Stimulated activated CD4-positive, alpha-beta T cell treated with anti-CD3 and anti-CD28 coated beads, Interleukin-12 subunit alpha, Interleukin-12 subunit beta, amount 100 ng/mL, for 48 hours (primary cell): ENCODE results near the gene LSP1.

Experiments
- DNase-seq, 3 donors: peaks; one replicate each; pipeline ENCODE4 v3.0.0-alpha.2; 2020; ENCODE audit warnings: low read depth in 2 of 3, low spot score in 1 of 3

The LSP1 gene

DNA sequence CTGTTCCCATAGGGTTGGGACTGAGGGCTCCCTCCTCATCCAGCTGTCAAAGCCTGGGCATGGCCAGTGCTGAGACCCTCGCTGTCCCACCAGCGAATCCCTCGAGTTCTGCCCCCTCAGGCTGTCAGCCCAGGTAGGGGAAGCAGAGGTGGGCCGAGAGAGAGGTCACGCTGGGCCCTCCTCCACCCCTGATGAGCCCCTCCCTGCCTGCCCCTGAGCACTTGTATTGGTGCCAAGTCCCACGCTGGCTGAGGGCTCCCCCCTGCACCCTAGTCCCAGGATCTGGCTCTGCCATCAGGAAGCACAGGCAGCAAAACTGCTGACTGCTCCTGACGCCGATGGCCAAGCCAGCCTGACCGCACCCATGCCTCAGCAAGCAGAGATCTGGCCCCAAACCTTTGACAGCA is 35.5 kb downstream of the LSP1 start:
- DNase-seq = no peak

DNA sequence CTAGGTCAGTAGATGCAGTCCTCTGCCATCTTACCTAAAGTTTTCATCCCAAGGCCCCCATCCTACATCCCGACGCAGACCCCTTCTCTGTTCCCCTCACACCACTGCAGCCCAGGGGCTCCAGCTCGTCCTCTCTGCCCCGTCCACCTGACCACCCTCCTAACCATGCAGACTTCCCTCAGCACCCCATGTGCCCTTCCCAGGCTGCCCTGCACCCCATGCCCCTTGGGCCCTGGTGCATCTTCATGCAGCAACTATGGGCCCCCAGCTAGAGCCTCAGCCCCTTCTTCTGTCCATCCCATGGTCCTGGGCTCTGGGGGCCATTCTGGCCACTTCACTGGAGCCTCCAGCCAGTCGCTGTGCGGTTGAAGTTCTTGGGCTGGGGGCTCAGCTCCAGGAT is 35.9 kb downstream of the LSP1 start:
- DNase-seq = no peak

DNA sequence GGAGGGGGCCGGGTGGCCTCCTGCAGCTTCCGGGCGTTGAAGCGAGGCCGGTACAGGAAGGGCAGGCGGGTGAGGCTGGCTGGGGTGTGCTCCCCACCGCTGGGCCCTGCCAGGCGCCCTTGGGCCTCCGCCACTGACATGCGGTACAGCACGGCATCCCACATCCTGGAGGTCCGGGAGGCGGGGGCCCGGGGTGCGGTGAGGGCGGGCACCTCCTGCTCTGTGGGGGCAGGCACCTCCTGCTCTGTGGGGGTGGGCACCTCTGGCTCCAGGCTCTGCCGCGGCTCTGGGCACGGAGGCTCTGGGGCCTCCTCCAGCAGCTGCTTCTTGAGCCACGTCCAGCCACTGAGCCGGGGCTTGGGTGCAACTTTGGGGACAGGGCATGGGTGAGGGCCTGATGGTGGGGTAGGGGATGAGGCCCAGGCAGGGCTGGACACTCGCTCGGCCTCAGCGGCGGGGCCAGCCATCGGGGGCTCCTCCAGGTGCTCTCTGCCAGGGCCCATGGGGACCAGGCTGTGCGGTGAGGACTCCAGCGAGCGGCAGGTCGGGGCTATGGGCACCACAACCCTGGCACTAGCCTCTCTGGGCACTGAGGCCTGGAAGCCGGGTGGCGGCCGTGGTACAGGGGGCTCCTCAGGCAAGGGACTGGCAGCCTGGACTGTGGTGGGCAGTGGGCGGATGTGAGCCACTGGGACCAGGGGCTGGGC is 36.5 kb downstream of the LSP1 start:
- DNase-seq = peak; percentile 48 to 50 (median 50)

DNA sequence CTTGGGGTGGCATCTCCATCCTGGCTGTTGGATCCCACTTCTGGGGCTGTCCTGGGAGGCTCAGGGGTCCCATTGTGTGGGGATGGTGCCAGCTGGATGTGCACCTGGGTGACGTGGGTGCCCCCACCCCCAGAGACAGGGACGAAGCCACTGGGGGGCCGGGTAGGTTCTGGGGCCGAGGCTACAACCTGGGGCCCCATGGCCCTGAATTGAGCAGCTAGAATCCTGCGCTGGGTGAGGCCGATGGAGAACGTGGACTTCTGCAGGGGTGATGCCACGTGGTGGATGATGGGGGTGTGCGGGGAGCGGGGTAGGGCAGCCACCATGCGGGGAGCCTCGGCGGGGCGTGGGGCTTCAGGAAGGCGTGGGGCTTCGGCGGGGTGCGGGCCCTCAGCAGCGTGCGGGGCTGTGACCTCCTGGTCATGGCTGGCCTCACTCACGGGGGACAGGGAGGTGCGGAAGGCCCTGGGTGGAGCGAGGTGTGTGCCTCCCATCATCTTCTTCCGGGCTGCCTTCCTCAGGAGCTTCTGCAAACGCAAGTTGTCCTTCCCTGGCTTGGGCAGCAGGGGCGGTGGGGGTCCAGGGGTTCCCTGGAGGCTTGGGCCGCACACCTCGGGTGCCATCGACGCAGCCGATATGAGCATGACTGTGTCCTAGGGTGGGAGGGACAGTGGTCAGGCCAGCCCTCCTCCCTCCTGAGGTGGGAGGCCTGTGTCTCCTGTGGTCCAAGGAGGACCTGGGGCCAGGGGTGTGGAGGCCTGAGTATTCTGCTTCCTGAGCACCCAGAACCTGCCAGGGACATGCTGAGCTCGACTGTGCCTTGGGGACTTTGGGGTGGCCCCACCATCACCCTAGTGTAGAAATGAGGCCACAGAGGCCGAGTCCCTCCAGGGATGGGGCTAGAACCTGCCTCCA is 37.3 kb downstream of the LSP1 start:
- peak in 1 of 3 donors; percentile 15 for DNase-seq

DNA sequence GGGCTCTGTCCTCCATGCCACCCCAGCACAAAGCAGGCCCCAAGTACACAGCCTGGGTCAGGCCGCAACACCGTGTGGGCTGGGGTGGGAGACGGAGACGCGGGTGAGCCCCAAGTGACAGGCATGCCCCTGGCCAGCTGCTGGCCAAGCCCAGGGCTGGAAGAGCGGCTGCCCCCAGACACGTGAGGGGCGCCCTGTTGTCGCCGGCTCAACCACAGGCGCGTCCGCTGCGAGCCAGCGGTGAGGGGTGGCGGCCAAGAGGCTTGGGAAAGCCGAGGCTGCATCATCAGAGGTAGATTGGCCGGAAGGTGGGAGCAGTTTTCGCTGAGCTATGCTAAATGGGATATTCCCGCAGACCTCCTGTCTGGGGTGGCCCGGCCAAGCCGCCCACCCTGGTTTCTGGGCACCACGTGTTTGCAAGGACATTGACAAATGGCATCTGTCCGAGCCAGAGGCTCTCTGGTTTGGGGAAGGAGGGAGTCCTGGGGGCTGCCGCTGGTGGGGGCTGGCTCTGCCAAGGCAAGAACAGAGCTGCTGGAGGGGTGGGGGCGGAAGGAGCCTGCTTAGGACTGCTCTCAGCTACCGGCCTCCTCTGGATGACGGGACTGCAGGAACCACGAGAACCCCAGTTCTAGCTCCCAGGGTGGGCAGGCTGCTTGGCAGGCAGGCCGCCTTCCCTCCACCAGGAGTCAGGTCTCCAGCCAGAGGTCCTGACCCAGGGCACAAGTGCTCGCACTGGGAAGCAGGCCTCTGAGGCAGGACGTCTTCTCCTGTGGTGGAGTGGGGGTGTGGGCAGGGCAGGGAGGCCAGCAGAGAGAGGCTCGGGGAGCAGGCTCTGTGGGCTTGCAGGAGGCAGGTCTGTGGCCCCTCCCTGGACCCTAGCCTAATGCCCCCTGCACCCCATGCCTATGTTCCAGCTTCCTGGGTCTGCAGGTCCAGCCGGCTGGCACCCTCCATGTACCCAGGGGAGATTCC is 38.3 kb downstream of the LSP1 start:
- no peak for DNase-seq

DNA sequence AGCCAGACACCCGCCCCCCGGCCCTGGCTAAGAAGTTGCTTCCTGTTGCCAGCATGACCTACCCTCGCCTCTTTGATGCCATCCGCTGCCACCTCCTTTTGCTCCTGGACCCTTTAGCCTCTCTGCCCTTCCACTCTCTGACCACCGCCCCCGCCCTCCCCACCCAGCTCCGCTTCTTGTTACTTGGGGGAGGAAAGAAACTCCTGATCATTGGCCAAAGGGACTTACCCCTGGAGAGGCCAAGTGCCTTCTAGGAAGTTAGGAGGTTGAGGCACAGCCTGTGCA is 38.9 kb downstream of the LSP1 start, which contains the start of gene PRR33:
Gene PRR33, minus strand, starts transcription at position 65 of the 285 bp plus-strand sequence. CDS start 1,311 bp downstream, outside the sequence.
- DNase-seq = no peak

DNA sequence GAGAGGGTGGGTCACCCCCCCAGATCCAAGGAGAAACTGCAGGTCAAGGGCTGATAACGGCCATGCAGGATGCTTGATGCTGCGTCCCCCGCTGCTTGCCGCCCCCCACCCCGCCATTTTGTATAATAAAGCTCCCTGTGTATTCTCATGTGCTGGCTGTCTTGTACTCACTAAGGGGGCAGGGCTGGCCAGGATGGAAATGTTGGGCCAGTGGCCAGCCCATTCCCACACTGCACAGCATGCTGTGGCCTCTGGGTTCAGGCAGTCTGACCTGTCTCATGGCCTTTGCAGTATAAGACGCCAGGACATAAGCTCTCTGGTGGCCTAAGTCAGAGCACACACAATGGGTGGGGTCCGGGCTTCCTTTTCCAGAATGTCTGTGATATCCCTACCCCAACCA is 39.2 kb downstream of the LSP1 start:
- DNase-seq = no peak

DNA sequence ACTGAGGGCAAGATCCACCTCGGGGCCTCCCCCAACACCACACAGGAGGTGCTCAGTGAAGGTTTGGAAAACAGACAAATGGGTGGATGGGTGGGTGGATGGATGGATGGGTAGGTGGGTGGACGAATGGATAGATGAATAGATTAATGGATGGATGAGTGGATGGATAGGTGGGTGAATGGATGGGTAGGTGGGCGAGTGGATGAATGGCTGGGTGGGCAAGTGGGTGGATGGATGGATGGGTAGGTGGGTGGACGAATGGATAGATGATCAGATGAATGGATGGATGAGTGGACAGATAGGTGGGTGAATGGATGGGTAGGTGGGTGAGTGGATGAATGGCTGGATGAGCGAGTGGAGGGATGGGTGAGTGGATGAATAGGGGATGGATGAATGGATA is 39.7 kb downstream of the LSP1 start:
- DNase-seq = no peak

DNA sequence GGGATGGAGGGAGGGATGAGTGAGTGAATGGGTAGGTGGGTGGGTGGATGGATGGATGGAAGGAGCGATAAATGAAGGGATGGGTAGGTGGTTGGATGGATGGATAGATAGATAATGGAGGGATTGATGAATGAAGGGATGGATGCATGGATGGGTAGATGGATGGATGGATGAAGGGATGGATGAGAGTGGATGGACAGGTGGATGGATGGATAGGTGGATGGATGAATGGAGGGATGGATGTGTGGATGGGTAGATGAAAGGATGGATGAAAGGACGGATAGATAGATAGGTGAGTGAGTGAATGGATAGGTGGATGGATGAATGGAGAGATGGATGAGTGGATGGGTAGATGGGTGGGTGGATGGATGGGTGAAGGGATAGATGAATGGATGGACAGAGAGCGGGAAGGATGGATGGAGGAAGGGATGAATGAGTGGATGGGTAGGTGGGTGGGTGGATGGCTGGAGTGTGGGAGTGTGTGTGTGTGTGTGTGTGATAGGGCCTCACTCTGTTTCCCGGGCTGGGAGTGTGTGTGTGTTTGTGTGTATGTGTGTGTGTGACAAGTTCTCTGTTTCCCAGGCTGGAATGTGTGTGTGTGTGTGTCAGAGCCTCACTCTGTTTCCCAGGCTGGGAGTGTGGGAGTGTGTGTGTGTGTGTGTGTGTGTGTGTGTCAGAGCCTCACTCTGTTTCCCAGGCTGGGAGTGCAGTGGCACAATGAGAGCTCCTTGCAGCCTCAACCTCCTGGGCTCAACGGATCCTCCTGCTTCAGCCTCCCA is 40.9 kb downstream of the LSP1 start:
- DNase-seq = no peak

DNA sequence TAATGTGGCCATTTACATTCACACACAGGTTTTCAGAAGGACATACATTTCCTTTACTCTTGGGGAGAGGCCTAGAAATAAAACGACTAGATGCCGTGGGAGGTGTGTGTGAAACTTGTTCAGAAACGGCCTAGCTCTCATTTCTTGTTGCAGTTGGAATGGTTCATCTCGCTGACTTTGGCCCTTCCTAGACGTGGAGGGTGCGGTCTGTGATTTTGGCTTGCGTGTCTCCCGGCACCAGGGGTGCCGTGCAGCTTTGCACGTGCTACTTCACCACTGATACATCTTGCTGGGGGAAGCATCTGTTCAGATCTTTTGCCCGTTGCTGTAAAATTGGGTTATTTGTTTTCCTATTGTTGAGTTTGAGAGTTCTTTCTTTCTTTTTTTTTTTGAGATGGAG is 41.9 kb downstream of the LSP1 start:
- no peak for DNase-seq

DNA sequence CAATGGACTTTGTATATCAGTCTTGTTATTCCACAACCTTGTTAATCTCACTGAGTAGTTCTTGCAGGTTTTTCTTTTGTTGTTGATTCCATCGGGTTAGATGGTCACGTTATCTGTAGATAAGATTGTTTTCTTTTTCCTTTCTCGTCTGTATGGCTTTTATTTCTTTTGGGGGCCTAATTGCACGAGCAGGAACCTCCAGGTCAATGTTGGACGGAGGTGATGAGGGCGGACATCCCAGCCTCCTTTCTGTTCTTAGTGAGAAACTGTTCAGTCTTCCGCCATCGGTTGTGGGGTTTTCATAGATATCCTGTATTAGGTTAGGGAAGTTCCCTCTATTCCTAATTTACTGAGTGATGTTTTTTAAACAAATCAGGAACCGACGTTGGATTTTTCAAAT is 43.6 kb downstream of the LSP1 start:
- no peak for DNase-seq

DNA sequence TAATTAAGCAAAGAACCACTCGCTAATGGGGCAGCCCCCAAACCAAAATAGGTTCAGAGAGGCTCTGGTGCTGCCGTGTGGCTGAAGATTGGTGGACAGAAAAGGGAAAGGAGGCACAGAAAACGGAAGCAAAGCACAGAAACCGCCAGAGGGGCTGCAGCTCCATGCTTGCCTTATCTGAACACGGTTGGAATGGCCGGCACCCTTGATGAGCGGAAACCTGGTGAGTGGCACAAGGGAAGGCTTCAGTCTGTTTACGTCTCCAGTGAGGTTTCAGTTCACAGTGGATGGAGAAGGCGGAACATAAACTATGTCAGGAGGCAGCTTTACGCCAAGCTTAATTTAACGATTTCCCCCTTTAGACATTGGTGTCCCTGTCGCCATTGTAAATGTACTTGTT is 44.0 kb downstream of the LSP1 start:
- no peak for DNase-seq

DNA sequence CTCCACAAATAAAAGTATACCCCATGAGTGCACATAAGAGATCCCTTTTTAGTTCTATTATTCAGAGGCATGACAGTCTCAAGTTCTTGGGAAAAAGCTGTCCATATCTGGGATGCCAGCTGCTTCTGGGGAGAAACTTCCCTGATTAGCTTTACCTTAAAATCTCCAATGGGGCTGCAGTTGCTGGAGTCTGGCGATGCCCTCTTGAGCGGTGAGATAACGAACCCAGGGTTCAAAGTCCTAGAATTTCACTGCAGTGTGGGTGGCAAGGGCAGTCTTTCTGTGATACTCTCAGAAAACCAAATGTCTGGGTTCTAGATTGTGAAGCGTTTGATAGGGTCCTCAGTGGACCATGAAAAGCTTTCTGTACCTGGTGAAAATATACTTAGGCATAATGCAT is 46.2 kb downstream of the LSP1 start:
- no peak for DNase-seq

DNA sequence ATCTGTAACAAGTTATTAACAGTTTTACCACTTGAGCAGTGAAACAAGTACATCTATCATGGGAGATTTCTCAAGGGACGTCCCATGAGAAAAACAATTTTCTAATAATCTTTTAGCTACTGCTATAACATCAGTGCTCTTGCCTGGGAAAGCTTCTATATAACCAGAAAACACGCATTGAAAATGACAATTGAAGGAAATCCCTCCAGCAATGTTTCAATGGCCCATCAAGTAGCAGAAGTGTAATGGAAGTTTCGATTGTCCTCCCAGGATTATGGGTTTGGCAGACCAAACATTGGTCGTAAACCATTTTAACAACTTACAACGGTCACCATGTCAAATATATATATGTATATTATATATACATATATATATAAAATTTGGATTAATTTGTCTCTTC is 46.8 kb downstream of the LSP1 start:
- no peak for DNase-seq

DNA sequence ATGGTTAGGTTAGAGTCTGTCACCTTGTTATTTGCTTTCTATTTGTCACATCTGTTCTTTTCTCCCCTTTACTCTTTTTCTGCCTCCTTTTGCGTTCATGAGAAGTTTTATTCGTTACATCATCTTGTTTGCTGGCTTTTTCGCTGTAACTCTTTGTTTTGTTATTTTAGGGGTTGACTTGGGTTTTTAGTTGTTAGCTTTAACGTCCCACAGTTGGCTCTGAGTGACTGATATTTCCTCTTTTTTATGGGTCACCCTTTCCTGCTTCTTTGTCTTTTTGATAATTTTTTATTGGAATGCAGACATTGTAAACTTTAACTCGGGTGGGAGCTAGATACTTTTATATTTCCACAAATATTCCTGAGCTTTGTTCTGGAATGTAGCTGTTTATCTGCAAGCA is 53.3 kb downstream of the LSP1 start:
- no peak for DNase-seq

DNA sequence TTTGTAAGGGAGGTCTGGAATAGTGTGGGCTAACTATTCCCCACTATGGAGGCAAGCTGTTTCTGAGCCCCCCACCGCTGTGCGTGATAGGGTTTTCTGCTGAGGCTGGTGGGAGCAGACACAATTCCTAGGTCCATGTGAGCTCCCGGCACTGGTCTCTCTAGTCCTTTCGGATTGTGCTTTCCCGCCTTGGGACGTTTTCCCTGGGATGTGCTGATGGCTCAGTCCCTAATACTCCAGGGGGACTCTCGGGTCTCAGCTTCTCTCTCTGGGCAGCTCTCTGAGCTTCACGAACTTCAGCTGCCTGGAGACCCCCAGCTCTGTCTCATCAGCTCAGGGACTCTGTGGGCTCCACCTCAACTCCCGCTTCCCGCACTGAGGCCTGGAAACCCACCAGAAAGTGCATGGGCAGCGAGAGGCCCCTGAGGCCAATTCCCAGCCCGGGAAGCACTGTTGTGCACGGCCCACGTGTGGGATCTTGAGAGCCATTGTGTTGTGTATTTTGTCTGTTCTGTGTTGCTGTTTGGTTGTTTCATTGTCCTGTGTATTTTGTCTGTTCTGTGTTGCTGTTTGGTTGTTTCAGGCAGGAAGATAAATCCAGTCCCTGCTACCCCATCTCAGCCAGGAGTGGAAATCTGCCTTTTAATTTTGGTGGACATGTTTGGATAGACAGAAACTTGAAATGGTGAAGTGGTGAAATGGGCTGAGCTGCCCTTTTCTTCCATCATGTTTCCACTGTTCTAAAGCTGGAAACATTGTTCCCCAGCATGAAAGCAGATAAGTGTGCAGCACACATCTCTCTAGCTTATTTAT is 53.9 kb downstream of the LSP1 start:
- DNase-seq = no peak

DNA sequence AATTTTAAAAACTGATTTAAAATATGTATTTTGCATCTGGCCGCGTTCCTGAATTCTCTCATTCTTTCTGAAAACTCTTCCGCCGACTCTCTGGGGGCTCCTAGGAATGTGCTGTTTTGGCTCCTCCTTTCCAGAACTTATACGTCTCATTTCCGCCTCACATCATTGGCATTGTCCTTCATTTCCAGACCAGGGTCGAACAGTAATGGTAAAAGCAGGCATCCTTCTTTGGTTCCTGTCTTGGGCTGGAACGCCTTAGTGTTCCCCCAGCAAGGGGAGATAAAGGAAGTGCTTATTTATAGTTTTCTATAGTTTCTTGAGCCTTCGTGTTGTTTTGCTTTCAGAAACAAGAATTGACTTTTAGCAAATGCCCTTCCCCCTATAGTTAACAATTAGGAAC is 55.7 kb downstream of the LSP1 start:
- no peak for DNase-seq

DNA sequence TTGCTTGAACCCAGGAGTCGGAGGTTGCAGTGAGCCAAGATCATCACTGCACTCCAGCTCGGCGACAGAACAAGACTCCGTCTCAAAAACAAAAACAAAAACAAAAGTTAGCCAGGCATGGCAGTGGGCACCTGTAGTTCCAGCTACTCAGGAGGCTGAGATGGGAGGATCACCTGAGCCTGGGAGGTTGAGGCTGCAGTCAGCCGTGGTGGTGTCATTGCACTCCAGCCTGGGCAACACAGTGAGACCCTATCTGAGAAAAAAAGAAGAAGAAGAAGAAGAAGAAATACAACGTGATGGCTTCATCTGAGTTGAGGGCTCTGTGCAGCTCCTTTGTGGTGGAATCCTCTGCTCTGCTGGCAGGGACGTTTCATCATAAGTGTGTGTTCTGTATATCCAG is 56.6 kb downstream of the LSP1 start:
- no peak for DNase-seq

DNA sequence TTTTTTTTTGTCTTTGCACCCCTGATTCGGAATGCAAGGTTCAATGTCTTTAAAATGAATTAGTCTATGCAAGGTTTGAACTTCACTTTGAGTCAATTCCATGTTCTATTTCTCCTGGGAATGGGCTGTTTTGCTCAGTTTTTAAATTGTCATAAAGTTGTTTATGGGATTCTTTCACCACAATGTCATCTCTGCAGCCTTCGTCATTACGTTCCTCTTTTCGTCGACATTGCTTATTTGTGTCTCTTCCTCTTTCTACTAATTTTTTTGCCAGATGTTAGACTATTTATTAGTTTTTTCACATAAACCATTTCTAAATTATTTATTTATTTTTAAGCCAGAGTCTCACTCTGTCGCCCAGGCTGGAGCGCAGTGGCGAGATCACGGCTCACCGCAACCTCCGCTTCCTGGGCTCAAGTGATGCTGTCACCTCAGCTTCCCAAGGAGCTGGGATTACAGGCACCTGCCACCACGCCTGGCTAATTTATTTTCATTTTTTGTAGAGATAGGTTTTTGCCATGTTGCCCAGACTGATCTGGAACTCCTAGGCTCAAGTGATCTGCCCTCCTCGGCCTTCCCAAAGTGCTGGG is 59.5 kb downstream of the LSP1 start:
- DNase-seq = no peak
